Nephron progenitor cell (in vitro differentiated cells): ENCODE measurements around the gene SCG3.

Source experiments
- DNase-seq: peaks from one replicate; pipeline ENCODE4 v3.0.0; 2021
- H3K27ac Mint-ChIP-seq: 2 replicates; pipeline ENCODE4 v1.8.0; 2021; ENCODE audit warnings: mild to moderate bottlenecking, moderate library complexity, mixed read lengths
- H3K27me3 Mint-ChIP-seq: 2 replicates; pipeline ENCODE4 v1.8.0; 2021; ENCODE audit warnings: mild to moderate bottlenecking, low read depth, mixed read lengths; ENCODE audit not compliant: poor library complexity
- H3K36me3 Mint-ChIP-seq: 2 replicates; pipeline ENCODE4 v1.8.0; 2021; ENCODE audit warnings: low read depth, mixed read lengths
- H3K4me1 Mint-ChIP-seq: 2 replicates; pipeline ENCODE4 v1.8.0; 2021; ENCODE audit warnings: mixed read lengths
- H3K4me3 Mint-ChIP-seq: 2 replicates; pipeline ENCODE4 v1.8.0; 2021; ENCODE audit warnings: mild to moderate bottlenecking, moderate library complexity, mixed read lengths
- H3K9me3 Mint-ChIP-seq: 2 replicates; pipeline ENCODE4 v1.8.0; 2021; ENCODE audit warnings: mild to moderate bottlenecking, moderate library complexity, mixed read lengths
- CTCF ChIP-seq: fragments of 200-600 bp; sonication (generic); IDR thresholded peaks from 2 replicates; pipeline ENCODE4 v1.5.0; 2021; ENCODE audit warnings: antibody characterized with exemption

Gene SCG3

GRCh38 chr15:51706926-51707608, 25.8 kb downstream of the SCG3 start:
- no peak for TF ChIP-seq CTCF
- Mint-ChIP-seq H3K4me3 (no peak overlapping the region), H3K9me3 (no peaks in the 10 kb centered on the region), H3K27me3 (peaks cover 4% of the 10 kb centered on the region), H3K36me3 (no peaks in the 10 kb centered on the region), H3K4me1 (no peaks in the 10 kb centered on the region), H3K27ac (no peak overlapping the region)
- no peak for DNase-seq

GRCh38 chr15:51708013-51708412, 26.7 kb downstream of the SCG3 start:
- no peak for TF ChIP-seq CTCF
- no peak for DNase-seq
- no peaks in the 10 kb centered on the region for H3K27me3 Mint-ChIP-seq
- no peaks in the 10 kb centered on the region for H3K36me3 Mint-ChIP-seq
- no peaks in the 10 kb centered on the region for H3K9me3 Mint-ChIP-seq
- no peak overlapping the region for H3K4me3 Mint-ChIP-seq
- no peaks in the 10 kb centered on the region for H3K4me1 Mint-ChIP-seq
- no peak overlapping the region for H3K27ac Mint-ChIP-seq

GRCh38 chr15:51709031-51709430, 27.7 kb downstream of the SCG3 start:
- no peaks in the 10 kb centered on the region for H3K4me1 Mint-ChIP-seq
- H3K9me3 Mint-ChIP-seq, result no peaks in the 10 kb centered on the region
- no peak overlapping the region for H3K27ac Mint-ChIP-seq
- no peak overlapping the region for H3K4me3 Mint-ChIP-seq
- no peaks in the 10 kb centered on the region for H3K27me3 Mint-ChIP-seq
- H3K36me3 Mint-ChIP-seq, result no peaks in the 10 kb centered on the region
- TF ChIP-seq CTCF, result no peak
- DNase-seq, result no peak

GRCh38 chr15:51714162-51714561, 32.9 kb downstream of the SCG3 start:
- TF ChIP-seq CTCF, result no peak
- Mint-ChIP-seq H3K4me3 (no peak overlapping the region), H3K27me3 (no peaks in the 10 kb centered on the region), H3K27ac (no peak overlapping the region), H3K9me3 (no peaks in the 10 kb centered on the region), H3K4me1 (peaks cover 9% of the 10 kb centered on the region), H3K36me3 (no peaks in the 10 kb centered on the region)
- DNase-seq, result no peak

- Mint-ChIP-seq H3K9me3 (no peaks in the 10 kb centered on the region), H3K27me3 (no peaks in the 10 kb centered on the region), H3K4me3 (no peak overlapping the region), H3K36me3 (no peaks in the 10 kb centered on the region), H3K4me1 (peaks cover 9% of the 10 kb centered on the region), H3K27ac (no peak overlapping the region)
- no peak for DNase-seq
- TF ChIP-seq CTCF, result no peak
Measured at GRCh38 chr15:51714911-51715310, 33.6 kb downstream of the SCG3 start.

GRCh38 chr15:51718219-51718618, 36.9 kb downstream of the SCG3 start:
- no peak for DNase-seq
- TF ChIP-seq CTCF, result no peak
- Mint-ChIP-seq H3K36me3 (no peaks in the 10 kb centered on the region), H3K4me3 (no peak overlapping the region), H3K4me1 (peaks cover 9% of the 10 kb centered on the region), H3K9me3 (no peaks in the 10 kb centered on the region), H3K27ac (no peak overlapping the region), H3K27me3 (no peaks in the 10 kb centered on the region)
